Activated naive CD4-positive, alpha-beta T cell treated with Interleukin-2 at 50 U/mL for 16 hours (primary cell): ENCODE measurements around the gene DDX42.
A peak's percentile ranks its signal among the peaks of the same experiment; 100 is the strongest.

Experiments used
- DNase-seq: peaks from one replicate; pipeline ENCODE4 v3.0.0-alpha.2; 2020

DDX42 gene, protein sequence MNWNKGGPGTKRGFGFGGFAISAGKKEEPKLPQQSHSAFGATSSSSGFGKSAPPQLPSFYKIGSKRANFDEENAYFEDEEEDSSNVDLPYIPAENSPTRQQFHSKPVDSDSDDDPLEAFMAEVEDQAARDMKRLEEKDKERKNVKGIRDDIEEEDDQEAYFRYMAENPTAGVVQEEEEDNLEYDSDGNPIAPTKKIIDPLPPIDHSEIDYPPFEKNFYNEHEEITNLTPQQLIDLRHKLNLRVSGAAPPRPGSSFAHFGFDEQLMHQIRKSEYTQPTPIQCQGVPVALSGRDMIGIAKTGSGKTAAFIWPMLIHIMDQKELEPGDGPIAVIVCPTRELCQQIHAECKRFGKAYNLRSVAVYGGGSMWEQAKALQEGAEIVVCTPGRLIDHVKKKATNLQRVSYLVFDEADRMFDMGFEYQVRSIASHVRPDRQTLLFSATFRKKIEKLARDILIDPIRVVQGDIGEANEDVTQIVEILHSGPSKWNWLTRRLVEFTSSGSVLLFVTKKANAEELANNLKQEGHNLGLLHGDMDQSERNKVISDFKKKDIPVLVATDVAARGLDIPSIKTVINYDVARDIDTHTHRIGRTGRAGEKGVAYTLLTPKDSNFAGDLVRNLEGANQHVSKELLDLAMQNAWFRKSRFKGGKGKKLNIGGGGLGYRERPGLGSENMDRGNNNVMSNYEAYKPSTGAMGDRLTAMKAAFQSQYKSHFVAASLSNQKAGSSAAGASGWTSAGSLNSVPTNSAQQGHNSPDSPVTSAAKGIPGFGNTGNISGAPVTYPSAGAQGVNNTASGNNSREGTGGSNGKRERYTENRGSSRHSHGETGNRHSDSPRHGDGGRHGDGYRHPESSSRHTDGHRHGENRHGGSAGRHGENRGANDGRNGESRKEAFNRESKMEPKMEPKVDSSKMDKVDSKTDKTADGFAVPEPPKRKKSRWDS

DNA sequence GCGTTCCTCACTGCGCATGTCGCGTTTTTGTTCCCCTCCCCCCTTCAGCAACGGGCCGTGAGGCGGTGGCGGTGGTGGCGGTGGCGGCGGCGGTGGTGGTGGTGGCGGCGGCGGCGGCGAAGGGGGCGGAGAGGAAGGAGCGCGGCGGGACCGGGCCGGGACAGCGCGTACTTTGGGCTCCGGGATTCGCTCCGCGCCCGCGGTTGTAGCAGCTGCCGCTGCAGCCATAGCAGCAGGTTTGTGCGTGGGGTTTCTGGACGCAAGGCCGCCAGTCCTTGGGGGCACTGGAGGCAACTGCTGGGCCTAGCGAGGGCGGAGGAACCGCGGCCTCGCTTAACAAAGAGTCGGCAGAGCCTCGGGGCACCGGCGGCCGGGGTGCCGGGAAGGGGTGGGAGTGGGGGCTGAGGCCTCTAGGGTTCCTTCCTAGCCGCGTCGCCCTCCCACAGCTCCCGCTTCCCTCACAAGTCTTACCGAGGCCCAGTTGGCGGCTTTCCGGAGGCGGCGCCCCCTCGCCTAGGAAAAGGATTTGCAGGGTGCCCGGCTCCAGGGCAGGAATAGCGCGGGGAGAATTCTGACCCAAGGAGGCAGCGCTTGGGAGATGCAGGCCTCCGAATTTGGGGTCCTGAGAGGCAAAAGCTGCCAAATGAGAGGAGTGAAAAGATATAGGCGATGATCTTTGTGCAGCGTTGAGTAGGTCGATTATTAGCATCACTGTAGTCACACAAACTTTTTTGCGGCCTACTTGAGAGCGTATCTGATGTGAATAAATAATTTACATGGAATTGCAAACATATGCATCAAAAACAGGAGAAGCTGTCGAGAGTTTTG, at the start of gene DDX42:
DDX42 (plus strand) TSS at position 30 of the 828 bp plus-strand sequence. CDS start 12,880 bp downstream, outside the sequence.
- peak; percentile 92 for DNase-seq

DNA sequence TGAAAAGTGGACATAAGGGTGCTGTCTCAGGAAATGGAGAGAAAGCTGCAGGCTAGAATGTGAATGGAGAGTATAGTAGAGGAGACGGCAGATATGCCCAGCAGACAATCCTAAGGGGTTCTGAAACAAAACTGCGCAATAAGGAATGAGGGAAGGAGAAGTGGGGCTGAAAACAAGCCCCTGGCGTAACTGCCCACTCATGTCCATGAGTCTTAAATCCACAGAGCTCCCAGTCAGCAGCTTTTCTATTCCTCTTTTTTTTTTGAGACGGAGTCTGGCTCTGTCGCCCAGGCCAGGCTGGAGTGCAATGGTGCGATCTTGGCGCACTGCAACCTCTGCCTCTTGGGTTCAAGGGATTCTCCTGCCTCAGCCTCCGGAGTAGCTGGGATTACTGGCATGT, 38.3 kb upstream of the DDX42 start:
- no peak for DNase-seq

DNA sequence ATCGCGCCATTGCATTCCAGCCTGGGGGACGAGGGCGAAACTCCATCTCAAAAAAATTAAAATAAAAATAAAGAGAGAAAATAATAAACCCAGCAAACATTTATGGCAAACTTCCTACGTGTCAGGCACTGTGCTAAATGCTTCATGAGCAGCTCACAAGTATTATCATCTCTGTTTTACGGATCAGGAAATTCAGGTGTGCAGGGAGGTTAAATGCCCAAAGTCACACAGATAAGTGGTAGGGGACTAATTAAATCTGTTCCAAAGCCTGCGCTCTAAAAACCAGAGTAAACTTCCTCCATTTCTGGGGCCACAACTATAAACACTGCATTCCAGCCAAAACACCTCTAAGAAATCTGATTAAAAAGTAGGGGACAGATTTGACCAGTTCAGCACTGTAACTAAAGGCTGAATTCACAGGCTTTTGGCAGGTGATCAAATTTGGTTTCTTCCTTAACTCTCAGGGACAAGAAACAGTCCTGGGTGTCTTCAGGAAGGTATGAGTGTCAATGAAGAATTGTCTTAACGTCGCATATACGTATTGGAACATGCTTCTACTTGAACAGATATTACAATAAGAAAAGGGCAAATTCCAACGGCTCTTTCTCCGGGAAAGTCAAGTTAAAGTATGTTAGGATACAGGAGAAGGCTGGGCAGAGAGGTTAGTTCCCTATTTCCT, 33.4 kb upstream of the DDX42 start:
- no peak for DNase-seq

DNA sequence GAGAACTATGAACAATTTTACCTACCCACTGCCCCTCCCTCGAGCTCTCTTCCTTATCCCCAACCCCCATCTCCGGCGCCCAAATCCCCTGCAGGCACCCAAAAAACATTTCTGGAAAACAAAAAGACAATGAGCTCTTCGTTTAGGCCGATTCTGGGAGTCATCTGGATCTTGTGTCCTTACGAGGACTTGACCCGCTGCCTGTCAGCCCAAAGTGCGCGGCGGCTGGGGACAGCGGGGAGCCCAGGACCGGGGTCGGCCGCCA, 32.9 kb upstream of the DDX42 start:
- no peak for DNase-seq

DNA sequence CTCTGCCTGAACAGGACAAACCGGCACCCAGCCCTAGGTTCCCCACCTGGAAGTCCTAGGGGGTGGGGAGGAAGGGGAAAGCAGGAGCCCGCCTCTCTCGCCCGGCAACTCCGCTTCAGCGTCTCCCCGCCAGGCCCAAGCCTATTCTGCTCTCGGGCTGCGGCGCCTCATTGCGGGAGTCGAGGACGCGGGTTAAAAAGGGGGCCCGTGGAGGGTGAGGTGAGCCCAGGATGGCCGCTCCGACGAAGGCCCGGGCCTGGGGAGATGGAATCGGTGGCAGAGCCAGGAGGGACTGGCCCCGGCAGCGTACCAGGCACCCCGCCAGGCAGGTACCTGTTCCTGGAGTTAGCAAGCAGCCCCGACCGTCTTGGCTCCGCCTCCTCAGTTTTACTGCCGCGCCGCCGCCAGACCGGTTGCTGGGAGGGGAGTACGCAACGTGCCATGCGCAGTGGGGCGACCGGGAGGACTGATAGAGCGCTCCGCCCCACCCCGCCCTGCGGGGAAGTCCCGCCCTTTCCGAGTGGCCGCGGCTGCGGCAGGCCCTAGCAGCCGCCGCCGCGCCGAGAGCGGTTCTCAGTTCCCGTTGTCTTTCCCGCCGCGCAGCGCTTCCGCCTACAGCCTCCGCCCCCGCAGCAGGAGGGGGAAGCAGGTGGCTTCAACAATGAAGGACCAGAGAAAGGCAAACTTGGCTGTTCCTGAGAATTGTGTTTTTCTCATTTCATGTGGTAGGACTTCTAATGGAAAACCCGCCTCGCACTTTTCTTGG, 32.4 kb upstream of the DDX42 start, which contains the start of gene STRADA:
STRADA (minus strand) TSS at position 392 of the 766 bp plus-strand sequence. CDS start 13,430 bp downstream, outside the sequence.
- peak; percentile 100 for DNase-seq

DNA sequence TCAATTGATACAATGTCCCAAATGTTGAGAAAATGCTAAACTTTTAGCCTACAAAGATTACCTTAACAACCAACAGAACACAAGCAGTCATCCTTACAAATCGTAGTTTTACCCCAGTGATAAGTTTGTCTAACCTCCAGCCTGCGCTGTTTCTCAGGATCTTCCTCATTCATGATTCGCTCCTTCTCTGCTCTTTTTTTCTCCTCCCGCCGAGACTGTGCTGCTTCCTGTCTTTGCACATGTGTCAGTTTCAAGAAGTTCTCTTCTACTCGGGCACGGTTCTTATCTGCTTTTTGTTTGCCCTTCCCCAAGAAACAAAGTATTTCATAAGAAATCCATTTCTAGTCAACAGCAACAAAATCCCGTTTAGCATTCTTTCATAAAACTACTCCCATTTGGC, 22.2 kb upstream of the DDX42 start:
- DNase-seq = no peak

DNA sequence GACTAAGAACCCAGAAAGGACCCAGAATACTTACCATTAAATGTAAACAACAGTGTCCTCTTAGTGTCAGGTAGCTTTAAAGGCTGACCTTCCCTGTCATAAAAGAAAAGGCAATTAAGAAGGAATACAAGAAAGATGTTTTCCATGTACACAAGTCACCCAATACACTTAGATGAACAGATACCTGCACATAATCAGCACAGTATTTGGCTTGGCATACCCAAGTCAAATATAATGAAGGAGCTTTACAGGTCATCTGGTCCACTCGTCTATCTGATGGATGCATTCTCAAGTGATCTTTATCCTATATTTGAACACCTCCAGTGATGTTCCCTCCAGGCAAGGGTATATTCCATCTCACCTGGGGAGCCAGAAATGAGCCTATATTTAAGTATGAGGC, 21.3 kb upstream of the DDX42 start:
- no peak for DNase-seq

DNA sequence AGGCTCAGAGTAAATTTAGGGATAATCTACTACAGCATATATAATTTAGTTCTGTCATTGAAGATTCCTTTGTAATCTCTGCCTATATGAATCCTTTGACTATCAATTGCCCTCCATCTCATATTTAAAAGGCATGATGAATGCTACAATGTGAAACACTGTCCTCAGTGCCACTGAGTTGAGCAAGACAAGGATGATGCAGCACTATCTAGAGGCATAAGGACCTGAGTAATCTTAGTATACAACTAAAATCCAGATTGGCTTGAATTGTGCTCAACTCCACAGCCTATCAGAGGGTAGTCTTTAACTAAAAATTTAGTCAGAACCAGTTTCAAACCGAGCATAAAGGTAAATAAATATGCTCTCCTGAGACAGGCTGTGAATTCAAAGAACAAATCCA, 20.8 kb upstream of the DDX42 start:
- no peak for DNase-seq

DNA sequence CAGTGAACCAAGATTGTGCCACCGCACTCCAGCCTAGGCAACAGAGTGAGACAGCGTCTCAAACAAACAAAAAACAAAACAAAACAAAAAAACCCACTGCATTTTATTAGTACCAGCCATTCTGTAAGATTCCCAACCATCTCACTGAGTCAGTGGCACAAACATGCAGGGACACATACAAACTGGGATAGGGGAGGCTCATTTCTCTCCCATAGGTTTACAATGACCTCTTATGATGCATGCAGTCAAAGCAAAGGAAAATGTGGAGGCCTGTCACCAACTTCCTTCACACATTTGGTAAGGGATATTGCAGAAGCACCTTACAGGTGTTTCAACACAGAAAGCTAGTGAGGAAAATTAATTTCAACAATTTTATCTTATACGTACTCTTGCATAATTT, 19.9 kb upstream of the DDX42 start:
- no peak for DNase-seq

DNA sequence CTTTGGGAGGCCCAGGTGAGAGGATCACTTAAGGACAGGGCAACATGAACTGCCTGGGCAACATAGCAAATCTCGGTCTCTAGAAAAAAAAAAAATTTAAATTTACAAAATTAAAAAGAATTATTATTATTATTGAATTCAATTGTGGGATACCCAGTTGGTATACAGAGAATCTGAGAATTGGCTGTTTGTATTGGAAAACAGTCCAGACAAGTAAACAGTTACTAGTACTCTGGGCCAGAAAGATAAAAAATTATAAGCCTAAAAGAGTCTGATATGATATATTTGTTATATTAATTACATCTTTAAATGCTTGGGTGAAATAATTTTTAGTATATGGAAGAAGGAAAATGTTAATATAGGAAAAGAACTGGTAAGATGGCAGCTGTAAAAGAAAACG, 15.5 kb upstream of the DDX42 start:
- no peak for DNase-seq

DNA sequence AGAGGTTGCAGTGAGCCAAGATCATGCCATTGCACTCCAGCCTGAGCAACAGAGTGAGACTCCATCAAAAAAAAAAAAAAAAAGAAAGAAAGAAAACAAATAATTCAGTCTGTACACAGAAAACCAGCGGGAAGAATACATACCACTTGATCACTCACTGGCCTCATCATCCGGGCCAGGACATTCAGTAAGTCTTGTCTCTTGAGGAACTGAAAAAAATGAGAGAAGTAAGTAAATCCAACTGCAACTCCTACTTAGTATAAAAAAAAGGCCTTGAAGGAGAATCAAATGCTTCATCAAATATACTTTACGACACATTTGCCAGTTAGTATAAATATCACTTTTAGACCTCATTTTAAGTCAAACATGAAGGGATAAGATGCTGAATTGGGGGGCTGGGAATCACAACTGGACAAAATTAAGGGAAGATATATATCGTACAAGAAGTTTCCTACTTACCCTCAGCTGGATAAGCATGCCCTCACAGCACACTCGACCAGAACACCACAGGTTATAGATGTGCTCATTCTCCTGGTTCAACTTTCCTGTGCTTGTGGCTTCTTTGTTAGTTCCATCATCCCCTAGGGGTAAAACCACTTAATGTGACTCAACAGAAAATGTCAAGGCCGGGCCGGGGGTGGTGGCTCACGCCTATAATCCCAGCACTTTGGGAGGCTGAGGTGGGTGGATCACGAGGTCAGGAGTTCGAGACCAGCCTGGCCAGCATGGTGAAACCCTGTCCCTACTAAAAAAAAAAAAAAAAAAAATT, 13.0 kb upstream of the DDX42 start:
- no peak for DNase-seq

DNA sequence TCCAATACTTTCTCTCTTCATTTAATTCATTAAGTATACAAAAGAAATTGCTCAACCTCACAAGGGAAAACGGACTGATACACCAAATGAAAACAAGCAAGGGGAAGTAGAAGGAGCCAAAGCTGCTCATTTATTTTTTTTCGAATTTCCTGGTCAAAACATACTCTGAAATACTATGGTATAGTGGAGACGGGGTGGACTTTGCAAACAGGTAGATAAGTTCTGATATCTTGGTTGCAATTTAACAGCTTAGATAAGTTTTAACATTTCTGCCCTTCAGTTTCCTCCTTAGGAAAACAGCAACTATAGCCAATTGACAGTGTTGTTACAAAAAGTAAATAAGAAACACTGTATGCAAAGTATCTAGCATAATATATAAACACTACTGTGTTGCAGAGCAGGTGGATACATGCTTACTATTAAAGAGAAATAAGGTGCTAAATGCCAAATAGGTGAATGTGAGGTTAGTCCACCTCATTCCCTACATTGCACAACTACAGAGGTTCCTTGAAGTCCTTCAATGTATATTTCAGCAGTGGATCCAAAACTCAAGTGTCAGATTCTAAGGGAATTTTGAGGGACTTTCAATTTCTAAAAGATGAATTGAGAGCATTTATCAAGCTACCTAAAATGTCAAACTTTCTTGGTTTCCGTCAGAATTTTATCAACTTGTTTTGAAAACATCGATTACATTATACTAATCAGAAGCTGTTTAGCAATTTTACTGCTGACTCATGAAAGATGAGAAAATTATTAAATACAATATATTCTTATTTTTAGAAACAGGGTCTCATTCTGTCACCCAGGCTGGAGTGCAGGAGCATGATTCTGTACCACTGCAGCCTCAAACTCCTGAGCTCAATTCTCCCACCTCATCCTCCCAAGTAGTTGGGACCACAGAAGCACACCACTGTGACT, 11.6 kb upstream of the DDX42 start:
- DNase-seq = no peak

DNA sequence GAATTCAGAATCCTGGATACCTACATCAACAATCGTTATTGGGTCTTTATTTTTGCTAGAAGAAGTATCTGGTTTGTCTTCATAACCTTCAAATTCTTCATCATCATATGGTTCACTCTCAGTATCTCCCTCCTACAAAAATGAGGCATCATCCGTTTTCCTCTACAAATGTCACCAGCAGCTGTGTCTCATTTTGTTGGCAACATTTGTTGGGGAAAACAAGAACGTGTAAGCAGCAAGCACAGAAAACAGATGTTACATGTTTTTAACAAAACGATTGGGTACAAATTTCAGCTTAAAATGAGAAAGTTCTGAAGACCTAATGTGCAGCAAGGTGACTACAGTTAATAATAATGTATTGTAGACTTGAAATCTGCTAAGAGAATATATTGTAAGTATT, 9.3 kb upstream of the DDX42 start:
- no peak for DNase-seq

DNA sequence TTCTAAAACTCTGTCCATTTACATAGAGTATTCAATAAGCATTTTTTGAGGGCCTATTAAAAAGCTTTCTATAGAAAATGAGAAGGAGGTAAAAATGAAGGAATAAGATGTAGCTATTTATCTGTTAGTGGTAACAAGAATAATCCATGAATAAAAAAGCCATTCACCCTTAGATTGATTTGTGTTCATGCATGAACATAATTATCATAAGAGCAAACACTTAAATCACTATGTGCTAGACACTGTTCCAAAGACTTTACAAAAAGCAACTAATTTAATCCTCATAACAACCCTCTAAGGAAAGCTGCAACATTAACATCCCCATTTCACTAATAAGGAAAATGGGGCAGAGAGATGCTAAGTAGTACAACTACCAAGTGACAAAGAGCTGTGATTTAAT, 7.2 kb upstream of the DDX42 start:
- DNase-seq = no peak

DNA sequence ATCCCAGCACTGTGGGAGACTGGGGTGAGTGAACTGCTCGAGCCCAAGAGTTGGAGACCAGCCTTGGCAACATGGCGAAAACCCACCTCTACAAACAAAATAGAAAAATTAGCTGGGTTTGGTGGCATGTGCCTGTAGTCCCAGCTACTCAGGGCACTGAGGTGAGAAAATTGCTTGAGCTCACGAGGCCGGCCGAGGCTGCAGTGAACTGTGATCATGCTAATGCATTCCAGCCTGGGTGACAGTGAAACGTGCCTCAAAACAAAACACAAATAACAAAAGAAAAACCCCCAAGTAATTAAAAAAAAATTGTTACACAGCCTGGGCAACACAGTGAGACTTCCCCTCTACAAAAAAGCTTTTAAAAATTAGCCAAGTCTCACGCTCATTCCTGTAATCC, 5.5 kb upstream of the DDX42 start:
- no peak for DNase-seq

DNA sequence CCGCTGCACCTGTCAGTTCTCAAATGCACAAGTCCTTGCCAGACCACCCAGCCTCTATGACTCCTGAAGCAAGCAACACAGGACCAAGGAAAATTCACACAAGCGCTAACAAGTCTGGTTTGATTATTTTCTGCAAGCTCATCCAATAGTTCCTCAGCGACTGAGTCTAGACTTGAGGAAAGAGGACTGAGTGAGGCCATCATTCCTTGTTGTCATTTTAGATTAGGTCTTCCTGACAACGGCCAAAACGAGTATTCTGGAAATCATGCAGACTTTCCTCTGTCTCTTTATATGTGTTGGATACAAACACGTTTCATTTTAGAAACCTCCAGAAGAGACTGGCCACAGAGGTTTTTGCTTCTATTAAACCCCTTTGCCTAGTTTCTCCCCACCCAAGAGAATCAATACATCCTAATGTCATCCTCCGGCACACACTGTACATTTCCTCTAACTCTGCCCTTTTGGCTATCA, 1.1 kb upstream of the DDX42 start:
- DNase-seq = no peak

DNA sequence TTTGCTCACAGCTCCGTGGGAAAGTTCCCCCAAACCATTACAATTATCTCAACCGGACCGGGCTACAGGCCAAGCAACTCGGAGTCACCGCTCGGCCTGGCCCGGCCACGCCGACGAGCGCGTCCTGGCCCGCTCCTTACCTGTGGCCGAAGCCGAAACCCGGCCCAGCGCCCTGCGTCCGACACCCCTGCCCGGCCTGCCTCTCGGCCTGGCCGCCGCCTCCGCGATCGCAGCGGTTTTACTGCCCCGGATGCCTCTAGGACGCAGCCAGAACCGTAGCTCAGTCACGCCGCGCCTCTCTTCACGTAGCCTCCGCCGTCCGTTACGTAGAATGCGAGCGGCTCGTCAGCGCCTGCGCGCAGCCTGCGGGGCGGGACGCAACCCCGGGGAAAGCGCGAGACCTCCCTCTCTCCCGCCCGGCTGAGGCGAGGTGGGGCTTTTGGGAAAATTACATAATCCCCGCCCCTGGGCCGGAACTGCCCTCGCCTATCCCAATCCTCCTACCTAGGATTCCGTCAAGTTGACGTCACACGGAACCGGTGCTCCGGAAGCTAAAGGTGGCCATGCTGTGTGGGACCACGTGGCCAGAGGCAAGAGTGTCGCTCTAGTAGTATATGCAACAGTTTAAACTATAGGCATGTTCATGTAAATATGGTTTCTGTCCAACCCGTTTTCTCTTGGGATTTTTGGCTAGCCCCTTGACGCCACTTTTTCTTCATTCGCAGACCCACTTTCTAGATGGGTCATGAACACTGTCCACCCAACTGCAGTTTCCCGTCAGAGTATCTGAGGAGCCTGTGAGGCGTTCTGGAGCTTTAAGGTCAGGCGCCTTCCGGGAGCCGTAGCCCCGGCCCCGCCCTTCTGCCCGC, 464 bp upstream of the DDX42 start, which contains the start of gene CCDC47:
CCDC47 (minus strand) TSS at position 326 of the 869 bp plus-strand sequence. CDS start 7,422 bp downstream, outside the sequence.
- DNase-seq = peak; percentile 99

DNA sequence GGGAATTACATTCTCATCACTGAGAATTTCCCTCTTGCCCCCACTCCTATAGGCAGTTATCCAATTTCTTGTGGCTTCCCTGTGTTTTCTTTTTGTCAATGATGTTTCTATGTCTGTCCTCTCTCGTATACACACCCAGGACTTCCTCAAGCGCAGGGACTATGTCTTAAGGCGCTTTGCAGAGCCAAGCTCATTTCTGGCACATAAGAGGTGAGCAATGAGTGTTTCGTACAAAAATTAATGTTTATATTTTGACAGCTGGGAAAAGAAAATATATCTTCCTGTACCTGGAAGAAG, 947 bp downstream of the DDX42 start:
- no peak for DNase-seq

DNA sequence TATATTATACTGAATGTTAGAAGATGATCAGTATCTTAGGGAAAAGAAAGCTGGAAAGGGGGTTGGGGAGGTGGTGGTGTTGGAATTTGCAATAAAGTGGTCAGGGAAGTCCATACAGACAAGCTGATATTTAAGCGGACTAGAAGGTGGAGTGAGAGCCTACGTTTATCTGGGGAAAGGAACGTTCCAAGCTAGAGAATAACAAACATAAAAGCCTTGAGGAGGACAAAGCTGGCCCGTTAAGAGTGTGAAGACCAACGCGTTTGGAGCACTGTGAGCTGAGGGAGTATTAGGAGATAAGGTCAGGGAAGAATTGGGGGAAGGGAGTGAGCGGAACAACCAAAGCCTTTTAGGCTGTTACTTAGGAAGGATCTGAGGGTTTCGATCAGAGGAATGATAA, 1.4 kb downstream of the DDX42 start:
- DNase-seq = no peak
